NCI-H128 (cell line): Measurements from ENCODE around the gene LZTR1.
A peak's percentile ranks its signal among the peaks of the same experiment; 100 is the strongest.

ENCODE experiments used
- DNase-seq: peaks from one replicate; lab custom pipeline; 2025; ENCODE audit not compliant: unreplicated experiment; lab: John Stamatoyannopoulos, UW

Gene LZTR1

GRCh38 chr22:21014202-21014725, 32.2 kb downstream of the LZTR1 start:
- peak; percentile 84 for DNase-seq

- no peak for DNase-seq
Measured at GRCh38 chr22:21014726-21015465, 32.8 kb downstream of the LZTR1 start, which contains the start of gene P2RX6. P2RX6 (plus strand) TSS chr22:21015165; CDS start chr22:21015175, 10 bp downstream.

- DNase-seq, result no peak
Measured at GRCh38 chr22:21015466-21016006, 33.4 kb downstream of the LZTR1 start.

GRCh38 chr22:21016644-21017420, 34.7 kb downstream of the LZTR1 start:
- DNase-seq, result no peak

- DNase-seq, result no peak
Measured at GRCh38 chr22:21018314-21018713, 36.2 kb downstream of the LZTR1 start.

- DNase-seq, result no peak
Measured at GRCh38 chr22:21020802-21021429, 38.8 kb downstream of the LZTR1 start.

GRCh38 chr22:21022507-21022906, 40.4 kb downstream of the LZTR1 start:
- no peak for DNase-seq

GRCh38 chr22:21022955-21023614, 41.0 kb downstream of the LZTR1 start:
- DNase-seq, result no peak

- no peak for DNase-seq
Measured at GRCh38 chr22:21025266-21025665, 43.2 kb downstream of the LZTR1 start.

GRCh38 chr22:21025763-21026755, 44.0 kb downstream of the LZTR1 start:
- DNase-seq, result no peak

GRCh38 chr22:21026783-21027692, 44.9 kb downstream of the LZTR1 start:
- DNase-seq, result no peak

GRCh38 chr22:21028277-21029251, 46.5 kb downstream of the LZTR1 start:
- no peak for DNase-seq

- no peak for DNase-seq
Measured at GRCh38 chr22:21029486-21030025, 47.5 kb downstream of the LZTR1 start.

- DNase-seq, result no peak
Measured at GRCh38 chr22:21030032-21030431, 47.9 kb downstream of the LZTR1 start.

GRCh38 chr22:21030621-21031544, 48.8 kb downstream of the LZTR1 start:
- no peak for DNase-seq

- DNase-seq, result no peak
Measured at GRCh38 chr22:21031545-21032036, 49.5 kb downstream of the LZTR1 start.
